Epithelial cell of proximal tubule (primary cell): ENCODE measurements around the gene UNC45A. TPM values are rescaled to one million over a fixed set of nuclear protein-coding genes. Genes with fewer than 3 reads are reported as not detected.

Experiments used
- DNase-seq: peaks from one replicate; pipeline ENCODE4 v3.0.0-alpha.2; 2011; ENCODE audit warnings: low read depth
- H3K4me3 ChIP-seq: 2 replicates; pipeline ENCODE4 v1.5.1; 2011; ENCODE audit warnings: low read depth, mild to moderate bottlenecking, low read length
- CTCF ChIP-seq: conservative IDR thresholded peaks from 2 replicates; pipeline ENCODE4 v1.5.1; 2012; ENCODE audit warnings: low read depth, mild to moderate bottlenecking, low read length
- total RNA-seq: library from RNA; depleted of rRNA; stranded (reverse); fragments of >200 nt; gene quantifications from 2 replicates; pipeline ENCODE4 v1.2.3, GENCODE V29; 2015

The UNC45A gene
- total RNA-seq, 1 donor from 2014 or later, result 30.8 TPM

DNA sequence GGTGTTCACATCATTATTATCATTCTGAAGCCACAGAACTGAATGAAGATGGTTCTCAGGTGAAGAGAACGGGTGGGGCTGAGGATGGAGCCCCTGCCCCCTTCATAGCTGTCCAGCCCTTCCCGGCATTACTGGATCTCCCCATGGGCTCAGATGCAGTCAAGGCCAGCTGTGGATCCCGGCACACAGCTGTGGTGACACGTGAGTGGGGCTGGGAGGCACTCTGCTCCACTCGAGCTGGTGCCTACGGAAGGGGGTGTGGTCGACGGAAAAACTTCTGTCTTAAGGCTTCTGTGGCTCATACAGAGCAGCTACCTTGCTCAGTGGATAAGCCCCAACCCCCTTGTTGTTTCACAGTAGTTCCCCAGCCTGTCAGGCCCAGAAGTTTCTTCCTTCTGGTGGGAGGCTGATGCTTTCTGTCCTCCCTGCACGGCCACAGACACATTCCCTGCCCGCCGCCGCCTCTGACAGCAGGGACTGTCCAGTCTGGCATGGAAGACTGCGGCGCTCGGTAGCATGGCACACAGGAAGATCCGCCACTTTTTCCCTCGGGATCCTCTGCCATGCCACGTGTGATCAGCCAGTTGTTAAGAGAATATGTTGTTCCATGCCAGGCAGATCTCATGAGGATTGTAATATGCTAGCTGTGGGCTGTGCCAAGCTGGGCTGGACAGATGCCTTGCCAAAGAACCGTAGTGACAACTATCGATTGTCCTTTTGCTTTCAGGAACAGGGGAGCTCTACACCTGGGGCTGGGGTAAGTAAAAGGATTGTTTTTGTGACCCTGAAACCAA is 25.4 kb downstream of the UNC45A start:
- H3K4me3 ChIP-seq, result no peak overlapping the region
- TF ChIP-seq CTCF, result no peak
- DNase-seq, result no peak

- no peak overlapping the region for H3K4me3 ChIP-seq
- no peak for TF ChIP-seq CTCF
These were observed 26.9 kb downstream of the UNC45A start for GRCh38 chr15:90962021-90962420.

DNA sequence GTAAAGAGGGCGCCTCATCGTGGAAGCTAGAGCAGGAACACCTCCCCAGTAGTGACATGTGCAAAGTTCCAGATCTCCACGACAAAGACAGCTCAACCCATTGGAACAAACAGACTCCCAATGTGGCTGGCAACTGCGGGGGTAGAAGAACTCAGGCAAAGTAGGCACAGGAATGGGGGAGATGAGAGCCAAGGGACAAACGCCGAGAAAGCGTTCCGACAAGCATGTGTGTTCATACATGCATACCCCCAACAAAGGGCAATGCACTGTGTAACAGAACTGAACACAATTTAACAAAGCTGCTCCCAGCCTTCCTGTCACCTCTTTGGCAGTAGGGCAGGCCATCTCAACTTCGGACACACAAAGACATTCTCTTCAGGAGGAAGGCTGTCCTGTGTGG is 31.2 kb downstream of the UNC45A start:
- no peak for DNase-seq
- H3K4me3 ChIP-seq, result no peak overlapping the region
- TF ChIP-seq CTCF, result no peak

More at GRCh38 chr15:90962021-90962420, 26.9 kb downstream of the UNC45A start:
- no peak for DNase-seq

DNA sequence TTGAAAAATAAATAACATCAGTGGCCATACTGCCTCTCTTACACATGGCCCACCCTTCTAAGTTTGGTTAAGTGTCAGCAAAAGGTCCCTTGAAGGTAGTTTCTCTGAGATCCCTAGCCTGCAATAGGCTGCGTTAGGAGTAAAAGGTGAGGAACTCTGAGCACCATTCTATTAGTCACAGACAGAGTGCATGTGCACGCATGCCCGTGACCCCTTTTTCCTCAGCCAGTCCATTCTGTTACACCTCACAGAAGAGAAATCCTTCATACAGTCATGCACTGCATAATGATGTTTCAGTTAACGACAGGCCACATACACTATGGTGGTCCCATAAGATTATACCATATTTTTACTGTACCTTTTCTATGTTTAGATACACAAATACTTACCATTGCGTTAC is 32.1 kb downstream of the UNC45A start:
- DNase-seq, result no peak
- no peak overlapping the region for H3K4me3 ChIP-seq
- no peak for TF ChIP-seq CTCF

DNA sequence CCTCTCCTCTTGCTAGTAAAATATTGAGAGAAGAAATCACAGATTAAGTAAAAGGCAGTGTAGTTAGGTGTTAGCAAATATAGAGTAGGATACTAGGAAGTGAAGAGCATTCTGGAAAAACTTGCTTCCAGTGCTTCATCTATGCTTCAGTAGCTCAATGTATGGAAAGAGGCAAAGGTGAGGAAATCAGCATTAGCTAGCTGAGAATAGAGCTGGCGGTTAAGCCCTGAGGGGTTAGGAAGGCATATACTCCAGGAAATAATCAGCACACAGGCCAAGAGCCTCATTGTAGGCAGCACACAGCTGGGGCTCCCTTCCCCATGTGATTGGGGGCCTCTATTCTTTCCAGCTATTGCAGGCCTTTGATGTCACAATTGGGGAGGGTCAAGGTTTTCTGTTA is 33.3 kb downstream of the UNC45A start:
- H3K4me3 ChIP-seq, result no peak overlapping the region
- no peak for TF ChIP-seq CTCF
- DNase-seq, result no peak

DNA sequence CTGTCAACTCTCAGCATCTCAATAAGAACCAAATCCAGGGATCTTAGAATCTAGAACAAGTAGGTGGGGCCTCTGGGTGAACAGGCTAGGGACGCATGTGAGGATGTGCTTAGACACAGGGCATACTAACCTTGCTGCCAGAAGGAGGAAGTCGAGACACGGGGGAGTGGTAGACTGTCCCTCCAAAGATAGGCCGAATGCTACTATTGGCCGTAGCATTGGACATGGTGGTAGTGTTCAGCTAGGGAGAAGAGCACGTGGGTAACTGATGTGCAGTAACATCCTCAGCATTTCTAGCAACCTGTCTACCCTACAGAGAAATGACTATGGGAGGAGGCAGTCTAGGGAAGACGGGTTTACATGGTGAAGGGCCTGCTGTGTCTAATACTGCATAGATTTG is 35.2 kb downstream of the UNC45A start:
- no peak for TF ChIP-seq CTCF
- no peak for DNase-seq
- H3K4me3 ChIP-seq, result no peak overlapping the region

DNA sequence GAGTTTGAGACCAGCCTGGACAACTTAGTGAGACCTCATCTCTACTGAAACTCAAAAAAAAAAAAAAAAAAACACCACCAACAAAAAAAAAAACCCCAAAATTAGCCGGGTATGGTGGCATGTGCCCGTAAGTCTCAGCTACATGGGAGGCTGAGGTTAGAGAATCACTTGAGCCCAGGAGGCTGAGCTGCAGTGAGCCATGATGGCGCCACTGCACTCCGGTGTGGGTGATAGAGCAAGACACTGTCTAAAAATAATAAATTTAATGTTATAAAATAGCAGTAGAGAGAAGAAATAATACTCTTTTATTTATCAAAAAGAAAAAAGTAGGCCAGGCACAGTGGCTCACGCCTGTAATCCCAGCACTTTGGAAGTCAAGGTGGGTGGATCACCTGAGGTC is 37.0 kb downstream of the UNC45A start:
- no peak for TF ChIP-seq CTCF
- H3K4me3 ChIP-seq, result no peak overlapping the region
- no peak for DNase-seq
